Osteoblast (primary cell): ENCODE data around the gene SIRT3. TPM values are rescaled to one million over a fixed set of nuclear protein-coding genes. Genes with fewer than 3 reads are reported as not detected.
A peak's percentile ranks its signal among the peaks of the same experiment; 100 is the strongest.
"Not testable (repeated sequence)": the region's sequence is repeated elsewhere in the genome, so short reads cannot be mapped to it uniquely, and the experiment has no call there.

ENCODE experiments used
- DNase-seq: peaks from one replicate; pipeline ENCODE4 v3.0.0; 2011; ENCODE audit warnings: low spot score, mixed read lengths; ENCODE audit not compliant: insufficient read length; ENCODE audit errors: missing footprints
- H2AFZ ChIP-seq: 2 replicates; pipeline ENCODE4 v1.6.0; 2011; ENCODE audit warnings: mild to moderate bottlenecking, low read length
- H3K27ac ChIP-seq: 2 replicates; pipeline ENCODE4 v1.5.1; 2011; ENCODE audit warnings: mild to moderate bottlenecking, low read depth, low read length, moderate library complexity
- H3K27me3 ChIP-seq: 2 replicates; pipeline ENCODE4 v1.6.0; 2012; ENCODE audit warnings: mild to moderate bottlenecking, control low read depth, inconsistent platforms, low read length, moderate library complexity; ENCODE audit not compliant: insufficient read depth
- H3K36me3 ChIP-seq: 2 replicates; pipeline ENCODE4 v1.5.1; 2011; ENCODE audit warnings: mild to moderate bottlenecking, low read length, control low read depth, moderate library complexity; ENCODE audit not compliant: insufficient read depth
- H3K4me1 ChIP-seq: 2 replicates; pipeline ENCODE4 v1.5.1; 2011; ENCODE audit warnings: mild to moderate bottlenecking, low read length, control low read depth, moderate library complexity; ENCODE audit not compliant: insufficient read depth
- H3K4me2 ChIP-seq: 2 replicates; pipeline ENCODE4 v1.6.0; 2011; ENCODE audit warnings: mild to moderate bottlenecking, low read length; ENCODE audit not compliant: insufficient read depth
- H3K4me3 ChIP-seq: fragments of 200-600 bp; sonication (generic); 3 replicates; pipeline ENCODE4 v1.5.1; 2012; ENCODE audit warnings: mild to moderate bottlenecking, low read length, inconsistent platforms; ENCODE audit not compliant: insufficient read depth
- H3K79me2 ChIP-seq: 2 replicates; pipeline ENCODE4 v1.6.0; 2012; ENCODE audit warnings: mild to moderate bottlenecking, low read length, control low read depth, inconsistent platforms; ENCODE audit not compliant: insufficient read depth
- H3K9me3 ChIP-seq: 2 replicates; pipeline ENCODE4 v1.5.1; 2011; ENCODE audit warnings: low read depth, low read length, control low read depth
- H4K20me1 ChIP-seq: 2 replicates; pipeline ENCODE4 v1.6.0; 2012; ENCODE audit warnings: mild to moderate bottlenecking, low read length, control low read depth; ENCODE audit not compliant: insufficient read depth
- CTCF ChIP-seq: IDR thresholded peaks from 2 replicates; pipeline ENCODE4 v1.5.1; 2011; ENCODE audit warnings: mild to moderate bottlenecking, low read depth, low read length, moderate library complexity; ENCODE audit errors: extremely low read depth
- total RNA-seq: library from RNA; depleted of rRNA; stranded (reverse); fragments of >200 nt; gene quantifications from 2 replicates; pipeline ENCODE4 v1.2.3, GENCODE V29; 2012

The SIRT3 gene
- total RNA-seq, 1 donor: 11.2 TPM

GRCh38 chr11:241634-242033 is 5.5 kb upstream of the SIRT3 start:
- Histone ChIP-seq H3K27me3 (no peaks in the 10 kb centered on the region), H3K4me2 (no peak overlapping the region), H3K79me2 (peaks cover 63% of the 10 kb centered on the region), H2AFZ (no peak overlapping the region), H3K9me3 (no peaks in the 10 kb centered on the region), H3K4me3 (no peak overlapping the region), H3K27ac (no peak overlapping the region), H3K36me3 (peaks cover 64% of the 10 kb centered on the region), H4K20me1 (peaks cover 35% of the 10 kb centered on the region), H3K4me1 (peaks cover 11% of the 10 kb centered on the region)
- DNase-seq: no peak
- no peak for TF ChIP-seq CTCF

GRCh38 chr11:240315-240714 is 4.2 kb upstream of the SIRT3 start:
- Histone ChIP-seq H3K27me3 (no peaks in the 10 kb centered on the region), H4K20me1 (peaks cover 34% of the 10 kb centered on the region), H3K36me3 (peaks cover 52% of the 10 kb centered on the region), H3K4me2 (no peak overlapping the region), H3K27ac (no peak overlapping the region), H2AFZ (no peak overlapping the region), H3K79me2 (peaks cover 67% of the 10 kb centered on the region), H3K4me3 (no peak overlapping the region), H3K4me1 (peaks cover 16% of the 10 kb centered on the region), H3K9me3 (no peaks in the 10 kb centered on the region)
- DNase-seq: no peak
- no peak for TF ChIP-seq CTCF

GRCh38 chr11:238346-238745 is 2.2 kb upstream of the SIRT3 start:
- H2AFZ ChIP-seq, H3K4me3 ChIP-seq, H3K27me3 ChIP-seq, DNase-seq, H3K9me3 ChIP-seq: not testable (repeated sequence)
- Histone ChIP-seq H3K4me2 (peak overlapping the region; percentile 100), H3K27ac (peak overlapping the region; percentile 90), H3K79me2 (peaks cover 63% of the 10 kb centered on the region), H4K20me1 (peaks cover 25% of the 10 kb centered on the region), H3K36me3 (peaks cover 32% of the 10 kb centered on the region), H3K4me1 (peaks cover 19% of the 10 kb centered on the region)

- no peaks in the 10 kb centered on the region for H3K27me3 ChIP-seq
- peak within 1 kb of the TSS; percentile 90 for H3K27ac ChIP-seq
- peak within 1 kb of the TSS; percentile 96 for H2AFZ ChIP-seq
- peak; percentile 99 for DNase-seq
- peaks cover 21% of the 10 kb centered on the region for H3K36me3 ChIP-seq
- H3K79me2 ChIP-seq: peaks cover 58% of the 10 kb centered on the region
- peak within 1 kb of the TSS; percentile 91 for H3K4me3 ChIP-seq
- no peaks in the 10 kb centered on the region for H3K9me3 ChIP-seq
- H4K20me1 ChIP-seq: peaks cover 22% of the 10 kb centered on the region
- peaks cover 19% of the 10 kb centered on the region for H3K4me1 ChIP-seq
- peak within 1 kb of the TSS; percentile 100 for H3K4me2 ChIP-seq
- no peak for TF ChIP-seq CTCF
Observed at GRCh38 chr11:236774-237767, 929 bp upstream of the SIRT3 start, which contains the start of gene PSMD13. Gene PSMD13 (plus strand): TSS chr11:236976. CDS start chr11:237050, 74 bp downstream.
